ENCODE data around the gene CCNT1. TPM values are rescaled to one million over a fixed set of nuclear protein-coding genes. Genes with fewer than 3 reads are reported as not detected.
"Not testable (repeated sequence)": the region's sequence is repeated elsewhere in the genome, so short reads cannot be mapped to it uniquely, and the experiment has no call there.

Gene CCNT1
- total RNA-seq, 1 donor from 2014 or later, result 49.2 TPM

DNA sequence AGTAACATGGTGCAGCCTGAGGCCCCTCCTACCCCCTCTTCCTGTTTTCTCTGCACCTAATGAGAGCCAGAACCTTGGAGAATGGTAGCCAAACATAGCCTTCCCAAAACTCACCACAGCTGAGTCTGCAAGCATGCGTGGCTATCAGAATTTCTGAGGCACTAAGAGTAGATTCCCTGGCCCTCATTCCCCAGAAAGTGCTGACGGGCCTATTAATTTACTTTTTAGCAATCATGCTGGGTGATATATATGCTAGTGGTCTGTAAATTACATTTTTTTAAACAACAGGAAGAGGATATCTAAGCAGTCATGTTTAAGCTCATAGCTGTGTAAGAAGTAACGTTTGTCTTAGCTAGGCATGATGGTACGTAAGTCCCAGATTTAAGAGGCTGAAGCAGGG is 64.8 kb downstream of the CCNT1 start:
- Mint-ChIP-seq H3K36me3 (ENCODE audit: low read depth, unreplicated experiment) (peaks cover 13% of the 10 kb centered on the region), H3K27ac (ENCODE audit: unreplicated experiment) (no peak overlapping the region), H3K27me3 (ENCODE audit: low read depth, unreplicated experiment) (no peaks in the 10 kb centered on the region), H3K9me3 (ENCODE audit: unreplicated experiment) (no peaks in the 10 kb centered on the region), H3K4me3 (ENCODE audit: unreplicated experiment) (no peak overlapping the region), H3K4me1 (ENCODE audit: low read depth, unreplicated experiment) (no peaks in the 10 kb centered on the region)
- Histone ChIP-seq H3K9ac (ENCODE audit: low read length) (no peak overlapping the region), H2AFZ (ENCODE audit: low read depth, low read length) (no peak overlapping the region), H3K9me3 (ENCODE audit: insufficient read depth, low read depth, low read length) (no peaks in the 10 kb centered on the region), H3K36me3 (ENCODE audit: insufficient read depth, low read length) (peaks cover 33% of the 10 kb centered on the region), H3K4me3 (ENCODE audit: insufficient read depth, low read depth, low read length) (no peak overlapping the region), H3K27me3 (ENCODE audit: insufficient read depth, low read length) (no peaks in the 10 kb centered on the region), H4K20me1 (ENCODE audit: insufficient read depth, low read length) (peaks cover 18% of the 10 kb centered on the region), H3K4me2 (ENCODE audit: low read length) (no peak overlapping the region), H3K4me1 (ENCODE audit: insufficient read depth, low read length) (no peaks in the 10 kb centered on the region), H3K27ac (ENCODE audit: low read depth, low read length) (no peak overlapping the region), H3K79me2 (ENCODE audit: insufficient read depth, low read length) (peaks cover 2% of the 10 kb centered on the region)
- no peak for DNase-seq (ENCODE audit: low read depth)
- TF ChIP-seq, protein P1, sequence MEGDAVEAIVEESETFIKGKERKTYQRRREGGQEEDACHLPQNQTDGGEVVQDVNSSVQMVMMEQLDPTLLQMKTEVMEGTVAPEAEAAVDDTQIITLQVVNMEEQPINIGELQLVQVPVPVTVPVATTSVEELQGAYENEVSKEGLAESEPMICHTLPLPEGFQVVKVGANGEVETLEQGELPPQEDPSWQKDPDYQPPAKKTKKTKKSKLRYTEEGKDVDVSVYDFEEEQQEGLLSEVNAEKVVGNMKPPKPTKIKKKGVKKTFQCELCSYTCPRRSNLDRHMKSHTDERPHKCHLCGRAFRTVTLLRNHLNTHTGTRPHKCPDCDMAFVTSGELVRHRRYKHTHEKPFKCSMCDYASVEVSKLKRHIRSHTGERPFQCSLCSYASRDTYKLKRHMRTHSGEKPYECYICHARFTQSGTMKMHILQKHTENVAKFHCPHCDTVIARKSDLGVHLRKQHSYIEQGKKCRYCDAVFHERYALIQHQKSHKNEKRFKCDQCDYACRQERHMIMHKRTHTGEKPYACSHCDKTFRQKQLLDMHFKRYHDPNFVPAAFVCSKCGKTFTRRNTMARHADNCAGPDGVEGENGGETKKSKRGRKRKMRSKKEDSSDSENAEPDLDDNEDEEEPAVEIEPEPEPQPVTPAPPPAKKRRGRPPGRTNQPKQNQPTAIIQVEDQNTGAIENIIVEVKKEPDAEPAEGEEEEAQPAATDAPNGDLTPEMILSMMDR (IDR thresholded peaks at IDR 0.05; ENCODE audit: insufficient read depth, low read depth, low read length), result no peak
- TF ChIP-seq EZH2 (IDR thresholded peaks at IDR 0.05; ENCODE audit: insufficient read depth, low read length), result no peak
- FAIRE-seq, result no peak

DNA sequence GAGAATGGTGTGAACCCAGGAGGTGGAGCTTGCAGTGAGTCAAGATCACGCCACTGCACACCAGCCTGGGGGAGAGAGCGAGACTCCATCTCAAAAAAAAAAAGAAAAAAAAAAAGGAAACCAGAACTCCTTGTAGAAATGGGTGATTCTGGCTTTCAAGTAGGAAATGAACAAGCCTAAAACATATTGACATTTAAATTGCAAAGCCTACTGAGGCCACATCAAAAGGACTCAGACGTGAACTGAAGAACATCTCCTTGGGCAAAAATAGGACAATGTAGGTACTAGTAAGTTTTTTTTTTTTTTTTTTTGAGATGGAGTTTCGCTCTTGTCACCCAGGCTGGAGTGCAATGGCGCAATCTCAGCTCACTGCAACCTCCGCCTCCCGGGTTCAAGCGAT is 71.2 kb downstream of the CCNT1 start:
- H3K36me3 Mint-ChIP-seq (ENCODE audit: low read depth, unreplicated experiment), result peaks cover 30% of the 10 kb centered on the region
- H3K9me3 ChIP-seq (ENCODE audit: insufficient read depth, low read depth, low read length); FAIRE-seq; H3K27me3 Mint-ChIP-seq (ENCODE audit: low read depth, unreplicated experiment); H4K20me1 ChIP-seq (ENCODE audit: insufficient read depth, low read length); H3K36me3 ChIP-seq (ENCODE audit: insufficient read depth, low read length); DNase-seq (ENCODE audit: low read depth); H3K27ac Mint-ChIP-seq (ENCODE audit: unreplicated experiment); H3K27me3 ChIP-seq (ENCODE audit: insufficient read depth, low read length); H3K4me1 ChIP-seq (ENCODE audit: insufficient read depth, low read length); H3K9ac ChIP-seq (ENCODE audit: low read length); H3K27ac ChIP-seq (ENCODE audit: low read depth, low read length); H3K4me3 ChIP-seq (ENCODE audit: insufficient read depth, low read depth, low read length); H3K9me3 Mint-ChIP-seq (ENCODE audit: unreplicated experiment); H3K4me1 Mint-ChIP-seq (ENCODE audit: low read depth, unreplicated experiment); H3K4me3 Mint-ChIP-seq (ENCODE audit: unreplicated experiment); H3K4me2 ChIP-seq (ENCODE audit: low read length); H3K79me2 ChIP-seq (ENCODE audit: insufficient read depth, low read length); H2AFZ ChIP-seq (ENCODE audit: low read depth, low read length): not testable (repeated sequence)

DNA sequence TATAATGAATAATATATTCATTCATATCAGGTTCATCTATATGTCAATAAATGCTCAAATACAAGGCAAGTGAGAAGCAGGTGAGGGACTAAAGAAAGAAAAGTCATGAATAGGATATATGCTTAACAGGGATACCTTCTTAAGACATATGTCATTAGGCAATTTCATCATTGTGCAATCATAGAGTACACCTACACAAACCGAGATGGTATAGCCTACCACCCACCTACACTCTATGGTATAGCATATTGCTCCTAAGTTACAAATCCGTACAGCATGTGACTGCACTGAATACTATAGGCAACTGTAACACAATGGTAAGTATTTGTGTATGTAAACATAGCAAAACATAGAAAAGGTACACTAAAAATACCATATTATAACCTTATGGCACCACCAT is 73.5 kb downstream of the CCNT1 start:
- no peak overlapping the region for H3K27ac ChIP-seq (ENCODE audit: low read depth, low read length)
- Mint-ChIP-seq H3K36me3 (ENCODE audit: low read depth, unreplicated experiment) (peaks cover 34% of the 10 kb centered on the region), H3K4me1 (ENCODE audit: low read depth, unreplicated experiment) (no peaks in the 10 kb centered on the region), H3K4me3 (ENCODE audit: unreplicated experiment) (no peak overlapping the region), H3K9me3 (ENCODE audit: unreplicated experiment) (no peaks in the 10 kb centered on the region), H3K27ac (ENCODE audit: unreplicated experiment) (no peak overlapping the region), H3K27me3 (ENCODE audit: low read depth, unreplicated experiment) (no peaks in the 10 kb centered on the region)
- H3K27me3 ChIP-seq (ENCODE audit: insufficient read depth, low read length), result no peaks in the 10 kb centered on the region
- H3K4me1 ChIP-seq (ENCODE audit: insufficient read depth, low read length), result no peaks in the 10 kb centered on the region
- H2AFZ ChIP-seq (ENCODE audit: low read depth, low read length), result no peak overlapping the region
- H4K20me1 ChIP-seq (ENCODE audit: insufficient read depth, low read length), result no peaks in the 10 kb centered on the region
- H3K4me2 ChIP-seq (ENCODE audit: low read length), result no peak overlapping the region
- no peaks in the 10 kb centered on the region for H3K9me3 ChIP-seq (ENCODE audit: insufficient read depth, low read depth, low read length)
- no peak for TF ChIP-seq EZH2 (IDR thresholded peaks at IDR 0.05; ENCODE audit: insufficient read depth, low read length)
- no peaks in the 10 kb centered on the region for H3K79me2 ChIP-seq (ENCODE audit: insufficient read depth, low read length)
- FAIRE-seq, result no peak
- H3K9ac ChIP-seq (ENCODE audit: low read length), result no peak overlapping the region
- H3K36me3 ChIP-seq (ENCODE audit: insufficient read depth, low read length), result peaks cover 4% of the 10 kb centered on the region
- no peak for DNase-seq (ENCODE audit: low read depth)
- H3K4me3 ChIP-seq (ENCODE audit: insufficient read depth, low read depth, low read length), result no peak overlapping the region

DNA sequence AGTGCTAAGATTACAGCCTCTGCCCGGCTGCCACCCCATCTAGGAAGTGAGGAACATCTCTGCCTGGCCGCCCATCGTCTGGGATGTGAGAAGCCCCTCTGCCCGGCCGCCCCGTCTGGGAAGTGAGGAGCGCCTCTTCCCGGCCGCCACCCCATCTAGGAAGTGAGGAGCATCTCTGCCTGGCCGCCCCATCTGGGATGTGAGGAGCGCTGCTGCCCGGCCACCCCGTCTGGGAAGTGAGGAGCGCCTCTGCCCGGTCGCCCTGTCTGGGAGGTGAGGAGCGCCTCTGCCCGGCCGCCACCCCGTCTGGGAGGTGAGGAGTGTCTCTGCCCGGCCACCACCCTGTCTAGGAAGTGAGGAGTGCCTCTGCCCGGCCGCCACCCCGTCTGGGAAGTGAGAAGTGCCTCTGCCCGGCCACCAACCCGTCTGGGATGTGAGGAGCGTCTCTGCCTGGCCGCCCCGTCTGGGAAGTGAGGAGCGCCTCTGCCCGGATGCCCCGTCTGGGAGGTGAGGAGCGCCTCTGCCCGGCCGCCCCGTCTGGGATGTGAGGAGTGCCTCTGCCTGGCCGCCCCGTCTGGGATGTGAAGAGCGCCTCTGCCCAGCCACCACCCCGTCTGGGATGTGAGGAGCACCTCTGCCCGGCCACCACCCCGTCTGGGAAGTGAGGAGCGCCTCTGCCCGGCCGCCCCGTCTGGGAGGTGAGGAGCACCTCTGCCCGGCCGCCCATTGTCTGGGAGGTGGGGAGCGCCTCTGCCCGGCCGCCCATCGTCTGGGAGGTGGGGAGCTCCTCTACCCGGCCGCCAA is 74.6 kb downstream of the CCNT1 start:
- H3K4me1 ChIP-seq (ENCODE audit: insufficient read depth, low read length); H3K4me3 Mint-ChIP-seq (ENCODE audit: unreplicated experiment); H3K27ac Mint-ChIP-seq (ENCODE audit: unreplicated experiment); H3K4me2 ChIP-seq (ENCODE audit: low read length); H3K36me3 ChIP-seq (ENCODE audit: insufficient read depth, low read length); H3K4me3 ChIP-seq (ENCODE audit: insufficient read depth, low read depth, low read length); H3K9me3 ChIP-seq (ENCODE audit: insufficient read depth, low read depth, low read length); H3K9ac ChIP-seq (ENCODE audit: low read length); H3K79me2 ChIP-seq (ENCODE audit: insufficient read depth, low read length); H2AFZ ChIP-seq (ENCODE audit: low read depth, low read length); FAIRE-seq; H3K27me3 ChIP-seq (ENCODE audit: insufficient read depth, low read length); H3K27ac ChIP-seq (ENCODE audit: low read depth, low read length); DNase-seq (ENCODE audit: low read depth); H3K27me3 Mint-ChIP-seq (ENCODE audit: low read depth, unreplicated experiment); H3K9me3 Mint-ChIP-seq (ENCODE audit: unreplicated experiment); H4K20me1 ChIP-seq (ENCODE audit: insufficient read depth, low read length); H3K4me1 Mint-ChIP-seq (ENCODE audit: low read depth, unreplicated experiment): not testable (repeated sequence)
- H3K36me3 Mint-ChIP-seq (ENCODE audit: low read depth, unreplicated experiment), result peaks cover 34% of the 10 kb centered on the region
